ENCODE results near the gene MARK4.
"Not testable (repeated sequence)": the region's sequence is repeated elsewhere in the genome, so short reads cannot be mapped to it uniquely, and the experiment has no call there.

The MARK4 gene

DNA sequence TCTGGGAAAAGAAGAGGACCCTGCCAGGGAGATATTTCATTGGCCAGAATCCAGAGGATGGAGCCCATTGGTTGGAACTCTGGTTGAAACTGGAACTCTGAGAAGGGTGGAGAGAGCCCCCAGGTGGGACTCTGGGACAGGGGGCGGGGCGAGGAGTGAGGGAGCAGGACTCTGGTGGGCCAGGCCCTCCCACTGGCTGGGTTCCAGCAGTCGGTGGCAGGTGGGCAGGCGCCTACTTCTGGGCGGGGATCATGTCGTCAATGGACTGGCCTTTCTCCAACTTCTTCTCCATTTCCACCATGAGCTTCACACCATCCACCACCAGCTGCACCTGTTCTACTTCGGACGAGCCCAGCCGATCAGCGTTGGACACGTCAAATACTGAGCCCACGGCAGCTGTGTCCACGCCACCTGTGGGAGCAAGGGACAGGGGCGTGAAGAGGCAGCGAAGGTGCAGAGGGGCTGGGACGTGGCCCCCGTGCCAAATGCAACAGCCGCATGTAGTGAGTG, 55.5 kb downstream of the MARK4 start:
- DNase-seq: no peak

DNA sequence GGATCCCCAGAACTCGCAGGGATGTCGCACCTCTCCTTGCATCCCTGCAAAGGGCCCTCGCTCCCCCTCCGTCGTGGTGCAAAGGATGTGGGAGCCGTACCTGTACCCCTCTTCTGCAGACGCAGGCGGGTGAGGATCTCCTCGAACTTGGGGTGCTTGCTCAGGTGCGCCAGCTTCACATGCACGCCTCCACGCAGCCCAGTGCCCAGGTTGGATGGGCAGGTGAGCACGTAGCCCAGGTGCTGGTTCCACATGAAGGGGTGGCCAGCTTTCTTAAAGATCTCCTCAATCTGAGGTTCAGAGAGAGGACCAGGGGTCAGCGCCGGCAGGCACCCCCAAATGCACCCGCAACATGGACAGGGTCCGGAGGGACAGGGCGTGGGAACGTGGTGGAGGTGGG, 56.3 kb downstream of the MARK4 start:
- no peak for DNase-seq

GRCh38 chr19:45309322-45309721, 58.3 kb downstream of the MARK4 start:
- DNase-seq: not testable (repeated sequence)

- DNase-seq: peak in 1 of 2 donors; percentile 30
These were observed 60.5 kb downstream of the MARK4 start for GRCh38 chr19:45311621-45312020.

GRCh38 chr19:45312285-45312684, 61.2 kb downstream of the MARK4 start:
- not testable (repeated sequence) for DNase-seq

DNA sequence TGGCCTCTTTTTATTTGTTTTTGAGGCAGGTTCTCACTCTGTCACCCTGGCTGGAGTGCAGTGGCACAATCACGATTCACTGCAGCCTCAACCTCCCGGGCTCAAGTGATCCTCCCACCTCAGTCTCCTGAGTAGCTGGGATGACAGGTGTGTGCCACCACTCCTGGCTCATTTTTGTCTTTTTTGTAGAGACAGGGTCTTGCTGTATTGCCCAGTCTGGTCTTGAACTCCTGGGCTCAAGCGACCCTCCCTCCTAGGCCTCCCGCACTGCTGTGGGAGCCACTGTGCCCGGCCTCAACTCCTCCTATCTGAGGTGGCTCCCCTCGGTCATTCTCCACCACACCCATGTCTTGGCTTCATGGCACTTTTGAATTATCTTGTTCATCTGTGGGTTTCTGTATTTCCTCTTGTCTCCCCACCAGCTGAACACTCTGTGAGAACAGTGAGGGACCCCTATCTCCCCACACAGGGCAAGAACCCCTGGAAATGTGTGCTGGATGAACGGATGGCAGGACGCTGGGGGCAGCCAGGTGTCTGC, 63.7 kb downstream of the MARK4 start:
- DNase-seq: no peak

DNA sequence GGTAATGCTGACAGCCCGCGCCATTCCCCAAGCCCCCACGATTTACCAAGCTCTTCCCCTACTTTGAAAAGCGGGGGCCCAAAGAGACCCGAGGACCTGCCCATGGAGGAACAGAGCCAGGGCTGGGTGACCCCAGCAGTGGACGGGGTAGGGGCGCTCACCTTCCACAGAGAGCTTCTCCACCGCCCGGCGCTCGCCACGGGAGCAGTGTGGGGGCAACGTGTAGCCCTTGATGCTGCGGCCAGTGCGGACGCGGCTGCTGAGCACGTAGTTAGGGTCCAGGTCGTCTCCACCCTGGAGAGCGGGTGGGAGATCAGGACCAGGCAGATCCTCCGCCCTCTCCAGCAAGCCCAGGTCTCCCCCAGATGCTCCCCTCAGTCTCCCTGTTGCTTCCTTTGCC, 64.2 kb downstream of the MARK4 start:
- DNase-seq: no peak

DNA sequence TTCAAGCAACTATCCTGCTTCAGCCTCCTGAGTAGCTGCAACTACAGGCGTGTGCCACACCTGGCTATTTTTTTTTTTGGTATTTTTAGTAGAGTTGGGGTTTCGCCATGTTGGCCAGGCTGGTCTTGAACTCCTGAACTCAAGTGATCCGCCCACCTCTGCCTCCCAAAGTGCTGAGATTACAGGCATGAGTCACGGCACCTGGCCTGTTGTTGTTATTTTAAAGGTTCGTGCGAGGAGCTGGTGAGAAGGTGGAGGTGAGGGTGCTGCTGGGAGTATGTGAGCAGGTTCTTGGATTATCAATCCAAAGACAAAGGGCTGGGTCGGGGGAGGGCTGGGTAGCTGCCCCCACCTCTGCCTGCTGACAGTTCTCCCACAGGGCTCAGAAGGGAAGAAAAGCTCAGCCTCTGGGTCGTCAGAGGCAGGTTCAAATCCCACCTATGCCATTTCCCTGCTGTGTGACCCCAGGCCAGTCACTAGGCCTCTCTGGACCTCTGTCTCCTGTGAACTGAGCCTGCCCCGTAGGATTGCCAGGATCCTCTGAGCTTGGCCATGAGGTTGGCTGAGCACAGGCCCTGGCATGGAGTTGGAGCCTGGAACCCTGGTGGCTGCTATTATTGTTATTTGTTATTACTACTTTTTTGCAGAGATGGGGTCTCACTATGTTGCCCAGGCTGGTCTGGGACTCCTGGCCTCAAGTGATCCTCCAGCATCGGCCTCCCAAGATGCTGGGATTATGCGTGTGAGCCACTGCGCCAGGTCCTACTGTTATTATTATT, 70.1 kb downstream of the MARK4 start:
- no peak for DNase-seq

DNA sequence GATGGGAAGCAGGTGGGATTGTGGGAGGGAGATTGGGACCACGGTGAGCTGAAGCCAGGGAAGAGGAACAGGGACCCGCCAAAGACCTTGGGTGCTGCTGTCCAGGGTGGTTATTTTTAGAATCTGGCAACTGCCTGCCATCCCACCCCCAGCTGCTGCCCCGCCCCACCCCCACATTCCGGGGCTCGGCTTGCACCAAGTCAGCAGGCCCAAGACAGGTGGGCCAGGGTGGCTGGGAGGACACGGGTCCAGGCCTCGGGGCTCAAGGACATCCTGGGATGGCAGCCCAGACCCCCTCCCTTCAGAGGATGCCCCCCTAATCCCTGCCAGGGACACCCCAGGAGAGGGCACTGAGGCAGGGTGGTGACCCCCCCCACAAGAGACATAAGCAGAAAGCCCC, 70.8 kb downstream of the MARK4 start:
- no peak for DNase-seq

DNA sequence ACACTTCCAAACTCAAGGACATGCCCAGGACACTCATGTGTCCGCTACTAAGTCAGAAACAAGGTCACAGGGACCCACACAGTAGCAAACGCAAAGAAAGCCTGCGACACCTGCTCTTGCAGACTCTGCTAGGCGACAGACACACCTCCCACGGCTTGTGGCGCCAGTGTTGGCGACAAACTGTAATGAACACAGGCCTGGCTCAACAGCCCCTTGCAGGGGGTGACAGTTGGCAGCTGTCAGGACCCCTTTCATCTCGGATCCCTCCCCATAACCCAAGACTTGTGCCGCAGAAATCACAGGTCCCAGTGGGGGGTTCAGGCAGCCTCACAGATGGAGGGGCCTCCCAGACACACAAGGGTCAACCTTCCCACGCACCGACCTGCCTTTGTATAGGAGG, 71.2 kb downstream of the MARK4 start:
- no peak for DNase-seq

- no peak for DNase-seq
These were observed 71.7 kb downstream of the MARK4 start, which contains the start of gene CKM for GRCh38 chr19:45322744-45323281. TSS of gene CKM (minus strand) at chr19:45322875. CDS start at chr19:45319713, 3,162 bp downstream.

GRCh38 chr19:45323671-45324081, 72.6 kb downstream of the MARK4 start:
- no peak for DNase-seq

DNA sequence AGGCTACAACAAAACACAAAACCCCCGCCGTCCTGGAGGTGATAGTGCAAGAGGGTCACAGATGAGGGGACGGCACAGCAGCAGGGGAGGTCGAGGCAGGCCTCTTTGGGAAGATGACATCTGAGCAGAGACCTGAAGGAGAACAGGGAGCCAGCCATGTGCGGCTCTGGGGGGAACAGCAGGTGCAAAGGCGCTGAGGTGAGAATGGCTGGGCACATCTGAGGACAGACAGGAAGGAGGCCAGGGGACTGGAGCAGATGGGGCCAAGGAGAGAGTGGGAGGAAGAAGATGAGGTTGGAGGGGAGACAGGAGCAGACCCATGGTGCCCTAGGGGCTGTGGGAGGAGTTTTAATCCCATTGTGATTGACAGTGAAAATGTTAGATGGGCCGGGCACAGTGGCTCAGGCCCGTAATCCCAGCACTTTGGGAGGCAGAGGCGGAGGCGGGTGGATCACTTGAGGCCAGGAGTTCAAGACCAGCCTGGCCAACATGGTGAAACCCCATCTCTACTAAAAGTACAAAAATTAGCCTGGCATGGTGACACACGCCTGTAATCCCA, 73.4 kb downstream of the MARK4 start:
- no peak for DNase-seq

DNA sequence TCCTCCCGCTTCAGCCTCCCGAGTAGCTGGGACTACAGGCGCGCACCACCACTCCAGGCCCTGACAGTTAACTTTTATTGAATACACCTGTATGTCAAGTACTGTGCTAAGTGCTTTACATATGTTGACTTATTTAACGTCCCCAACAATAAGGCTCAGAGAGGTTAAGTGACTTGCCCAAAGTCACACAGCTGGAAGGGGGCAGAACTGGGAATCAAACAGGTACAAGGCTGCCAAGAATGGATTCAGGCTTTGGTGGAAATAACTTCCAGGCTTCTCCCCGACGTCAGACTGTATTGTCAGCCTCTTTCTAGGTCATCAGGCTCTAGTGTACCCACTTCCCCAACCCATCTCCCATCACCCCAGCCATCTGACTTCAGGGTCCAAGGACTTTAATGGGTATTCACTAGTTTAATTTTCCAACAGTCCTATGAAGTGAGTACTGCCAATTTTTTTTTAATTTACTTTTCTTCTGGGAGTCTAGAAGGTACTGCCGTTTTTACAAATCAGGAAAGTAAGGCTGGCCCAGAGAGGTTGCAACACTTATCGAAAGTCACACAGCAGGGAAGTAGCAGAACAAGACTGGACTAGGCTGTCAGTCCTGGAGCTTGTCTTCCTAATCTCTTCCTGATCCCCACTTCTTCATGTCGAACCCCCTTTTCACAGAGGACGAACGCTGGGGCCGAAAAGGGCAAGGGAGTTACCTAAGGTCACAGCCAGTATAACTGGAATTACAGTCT, 76.5 kb downstream of the MARK4 start:
- no peak for DNase-seq

DNA sequence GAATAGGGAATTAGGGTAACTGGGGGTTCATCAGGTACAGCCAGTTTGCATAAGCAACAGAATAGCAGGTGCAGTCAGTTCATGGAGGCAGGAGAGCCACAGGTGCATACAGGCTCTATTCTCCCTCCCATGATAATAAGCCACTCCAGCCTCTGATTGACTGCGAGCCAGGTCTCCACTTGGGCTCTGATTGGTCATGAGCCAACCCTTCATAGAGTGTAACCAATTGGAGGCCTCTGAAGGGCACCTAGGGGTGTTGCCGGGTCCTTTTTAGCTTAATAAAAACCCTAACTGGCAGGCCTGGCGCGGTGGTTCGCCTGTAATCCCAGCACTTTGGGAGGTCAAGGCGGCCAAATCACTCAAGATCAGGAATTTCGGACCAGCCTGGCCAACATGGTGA, 80.3 kb downstream of the MARK4 start:
- DNase-seq: no peak

DNA sequence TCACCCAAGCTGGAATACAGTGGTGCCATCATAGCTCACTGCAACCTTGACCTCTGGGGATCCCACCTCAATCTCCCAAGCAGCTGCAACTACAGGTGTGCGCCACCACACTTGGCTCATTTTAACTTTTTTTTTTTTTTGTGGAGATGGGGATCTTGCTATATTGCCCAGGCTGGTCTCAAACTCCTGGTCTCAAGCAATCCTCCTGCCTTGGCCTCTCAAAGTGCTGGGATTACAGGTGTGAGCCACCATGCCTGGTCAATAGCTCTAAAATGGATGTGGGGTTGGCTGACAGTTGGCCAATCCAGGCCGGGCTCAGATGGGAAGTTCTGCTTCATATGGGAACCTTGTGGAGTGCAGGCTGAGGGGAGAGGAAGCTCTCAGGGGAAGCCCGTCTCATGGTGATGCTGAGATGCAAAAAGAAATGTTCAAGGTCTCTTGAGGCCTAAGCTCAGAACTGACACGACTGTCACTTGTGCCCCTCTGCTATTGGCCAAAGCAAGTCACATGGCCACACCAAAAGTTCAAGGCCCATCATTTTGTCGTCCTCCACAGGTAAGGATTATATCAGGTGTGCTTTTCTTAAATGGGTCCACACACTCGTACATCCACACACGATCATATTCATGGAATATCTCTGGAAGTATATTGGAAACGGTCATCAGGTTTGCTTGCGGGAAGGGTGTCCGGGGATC, 82.7 kb downstream of the MARK4 start:
- no peak for DNase-seq

DNA sequence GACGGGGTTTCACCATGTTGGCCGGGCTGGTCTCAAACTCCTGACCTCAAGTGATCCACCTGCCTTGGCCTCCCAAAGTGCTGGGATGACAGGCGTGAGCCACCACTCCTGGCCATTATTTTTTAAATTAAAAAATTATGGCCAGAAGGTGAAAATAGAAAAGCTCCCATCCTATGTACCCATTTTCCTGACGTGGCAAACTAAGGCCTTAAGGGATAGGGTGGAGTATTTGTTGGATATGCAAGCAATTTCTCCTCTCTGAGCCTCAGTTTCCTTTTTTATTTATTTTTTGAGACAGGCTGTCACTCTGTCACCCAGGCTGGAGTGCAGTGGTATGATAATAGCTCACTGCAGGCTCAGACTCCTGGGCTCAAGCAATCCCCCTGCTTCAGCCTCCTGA, 83.8 kb downstream of the MARK4 start:
- not testable (repeated sequence) for DNase-seq

GRCh38 chr19:45336696-45337251, 85.7 kb downstream of the MARK4 start:
- no peak for DNase-seq

DNA sequence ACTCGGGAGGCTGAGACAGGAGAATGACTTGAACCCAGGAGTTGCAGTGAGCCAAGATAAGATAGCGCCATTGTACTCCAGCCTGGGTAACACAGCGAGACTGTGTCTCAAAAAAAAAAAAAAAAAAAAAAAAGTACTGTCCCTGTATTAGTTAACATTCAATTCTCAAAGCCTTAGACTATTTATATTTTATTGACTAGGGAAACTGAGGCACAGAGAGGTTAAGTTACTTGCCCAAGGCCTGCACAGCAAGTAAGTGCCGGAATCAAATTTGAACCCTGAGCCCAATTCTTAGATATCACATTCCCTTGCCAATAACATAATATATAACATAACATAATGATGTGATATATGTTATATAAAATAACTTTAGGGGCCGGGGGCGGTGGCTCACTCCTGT, 88.6 kb downstream of the MARK4 start:
- no peak for DNase-seq

DNA sequence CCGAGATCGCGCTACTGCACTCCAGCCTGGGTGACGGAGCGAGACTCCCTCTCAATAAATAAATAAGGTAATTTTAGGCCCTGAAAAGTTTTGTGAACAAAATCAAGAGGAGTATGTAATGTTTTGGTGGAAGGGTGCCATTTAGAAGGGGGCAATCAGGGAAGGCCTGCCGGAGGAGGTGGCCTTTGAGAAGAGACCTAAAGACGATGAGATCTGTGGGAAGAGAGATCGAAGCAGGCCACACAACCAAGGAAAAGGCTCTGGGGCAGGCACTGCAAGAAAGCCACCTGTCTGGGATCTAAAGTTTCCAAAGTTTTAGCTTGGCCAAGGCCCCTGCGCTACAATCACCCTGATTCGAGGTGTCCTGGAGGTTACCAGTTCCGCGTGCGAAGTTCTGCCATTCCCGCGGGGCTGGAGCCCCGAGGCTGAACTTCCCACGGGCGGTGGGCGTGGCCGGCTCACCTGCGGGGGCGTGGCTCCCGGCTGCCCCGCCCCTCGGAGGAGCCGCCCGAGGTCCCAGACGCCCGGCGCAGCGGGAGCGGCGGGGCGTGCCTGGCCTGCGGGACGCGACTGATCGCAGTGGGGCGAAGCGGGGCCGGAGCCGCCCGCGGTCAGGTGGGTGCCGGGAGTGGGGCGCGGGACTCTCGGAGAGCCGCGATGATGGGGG, 89.3 kb downstream of the MARK4 start, which contains the start of gene KLC3:
Gene KLC3, plus strand, starts transcription at position 519 of the 667 bp plus-strand sequence. CDS start 4,792 bp downstream, outside the sequence.
- DNase-seq: peak in 1 of 2 donors; percentile 23

DNA sequence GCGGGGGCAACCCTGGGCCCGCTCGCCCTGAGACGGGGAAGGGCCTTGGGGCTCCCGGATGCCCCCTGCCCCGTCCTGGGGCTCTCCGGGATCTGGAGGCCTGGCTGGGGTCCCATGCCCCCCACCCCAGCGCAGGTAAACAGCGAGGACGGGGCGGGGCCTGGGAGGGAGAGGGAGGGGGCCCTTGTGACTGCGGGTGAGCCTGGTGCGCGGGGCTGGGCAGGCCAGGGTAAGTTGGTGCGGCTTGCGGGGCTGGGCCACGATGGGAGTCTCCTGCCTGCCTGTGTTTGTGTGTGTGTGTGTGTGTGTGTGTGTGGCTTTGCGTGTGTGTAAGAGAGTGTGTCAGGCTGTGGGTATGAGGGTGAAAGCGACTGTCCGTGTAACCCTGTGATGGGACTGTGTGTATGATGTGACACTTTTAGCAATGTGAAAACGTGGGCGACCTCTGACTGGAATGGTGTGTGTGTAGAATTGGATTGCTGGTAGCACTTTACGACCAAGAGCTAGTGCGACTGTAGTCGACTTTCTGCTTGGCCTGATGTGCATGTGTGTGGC, 89.9 kb downstream of the MARK4 start:
- no peak for DNase-seq
